ENCODE data around the gene PLCH1. TPM values are rescaled to one million over a fixed set of nuclear protein-coding genes. Genes with fewer than 3 reads are reported as not detected.

PLCH1 gene
- total RNA-seq, 2 experiments from 2014 or later: 0.21 to 0.27 TPM

GRCh38 chr3:155362808-155363689 lies 381.8 kb downstream of the PLCH1 start:
- intact Hi-C loops (cut with micrococcal nuclease): no loop called here
- peaks cover 14% of the 10 kb centered on the region for H3K9me3 Mint-ChIP-seq
- CTCF ChIA-PET: no interaction called here
- DNase-seq: no peak
- no peak overlapping the region for H3K4me3 Mint-ChIP-seq
- H3K27ac Mint-ChIP-seq: no peak overlapping the region
- H3K4me1 Mint-ChIP-seq (ENCODE audit: low read depth): no peaks in the 10 kb centered on the region
- H3K27me3 Mint-ChIP-seq (ENCODE audit: low read depth): peaks cover 1% of the 10 kb centered on the region
- peaks cover 2% of the 10 kb centered on the region for H3K36me3 Mint-ChIP-seq (ENCODE audit: low read depth)

DNA sequence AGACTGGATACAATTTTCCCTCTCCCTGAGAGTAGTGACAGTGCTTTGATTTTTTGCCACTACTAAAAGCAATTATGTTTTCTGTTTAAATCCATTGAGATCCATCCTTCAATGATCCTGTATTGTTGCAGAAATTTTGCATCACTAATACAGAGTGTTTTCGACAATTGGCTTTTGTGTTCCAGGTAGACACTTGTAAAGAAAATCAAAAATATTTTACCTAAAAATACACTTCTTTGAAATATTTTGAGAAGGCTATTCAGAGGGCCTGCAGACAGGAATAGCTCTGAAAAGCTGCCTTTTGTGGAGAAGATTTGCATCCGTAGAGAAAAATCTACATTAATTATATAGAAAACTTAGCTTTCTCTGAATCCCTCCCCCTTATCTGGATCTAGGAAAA lies 384.6 kb downstream of the PLCH1 start:
- DNase-seq: no peak
- Mint-ChIP-seq H3K36me3 (ENCODE audit: low read depth) (peaks cover 2% of the 10 kb centered on the region), H3K4me3 (no peak overlapping the region), H3K27me3 (ENCODE audit: low read depth) (peaks cover 3% of the 10 kb centered on the region), H3K9me3 (peaks cover 11% of the 10 kb centered on the region), H3K27ac (no peak overlapping the region), H3K4me1 (ENCODE audit: low read depth) (no peaks in the 10 kb centered on the region)
- CTCF ChIA-PET: no interaction called here
- intact Hi-C loops (cut with micrococcal nuclease): no loop called here

DNA sequence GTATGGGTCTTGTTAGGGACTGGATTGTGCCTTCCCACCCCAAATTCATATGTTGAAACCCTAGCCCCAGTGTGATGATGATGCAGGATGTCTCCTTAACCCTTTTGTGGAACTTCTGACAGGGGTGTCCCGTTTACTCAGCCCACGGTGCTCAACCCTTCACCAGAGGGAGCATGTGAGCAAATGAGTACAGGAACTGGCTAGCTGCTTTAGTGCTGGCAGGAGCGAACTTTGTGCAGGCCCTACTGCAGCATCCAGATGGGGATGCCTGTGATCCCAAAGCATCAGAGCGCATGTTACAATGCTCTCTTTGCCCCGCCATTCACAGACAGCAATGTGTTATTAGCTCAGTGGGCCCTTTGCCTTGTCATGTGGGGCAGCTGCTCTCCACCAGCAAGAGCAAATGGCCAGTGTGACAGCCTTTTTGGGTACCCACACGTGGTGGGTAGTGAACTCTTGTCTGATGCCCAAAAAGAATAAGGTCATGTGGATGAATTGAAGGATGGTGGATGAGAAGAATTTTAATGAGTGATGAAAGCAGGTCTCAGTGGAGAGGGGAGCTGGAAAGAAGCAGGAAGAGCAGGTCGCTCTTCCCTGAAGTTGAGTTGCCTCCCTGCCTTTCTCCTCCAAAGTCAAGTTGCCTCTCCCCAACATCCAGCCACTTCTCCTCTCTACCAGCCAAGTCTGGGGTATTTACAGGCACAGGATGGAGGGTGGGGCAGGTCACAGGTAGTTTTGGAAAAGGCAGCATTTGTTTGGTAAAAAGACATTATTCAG lies 388.1 kb downstream of the PLCH1 start:
- Mint-ChIP-seq H3K36me3 (ENCODE audit: low read depth) (no peaks in the 10 kb centered on the region), H3K4me3 (no peak overlapping the region), H3K27me3 (ENCODE audit: low read depth) (peaks cover 10% of the 10 kb centered on the region), H3K9me3 (no peaks in the 10 kb centered on the region), H3K27ac (no peak overlapping the region), H3K4me1 (ENCODE audit: low read depth) (no peaks in the 10 kb centered on the region)
- CTCF ChIA-PET: interaction anchor here (1.7 kb wide), 1 partner anchor 345 kb away, joined by 4 read pairs; no protein-coding TSS in a partner anchor
- intact Hi-C loops (cut with micrococcal nuclease): no loop called here
- no peak for DNase-seq

DNA sequence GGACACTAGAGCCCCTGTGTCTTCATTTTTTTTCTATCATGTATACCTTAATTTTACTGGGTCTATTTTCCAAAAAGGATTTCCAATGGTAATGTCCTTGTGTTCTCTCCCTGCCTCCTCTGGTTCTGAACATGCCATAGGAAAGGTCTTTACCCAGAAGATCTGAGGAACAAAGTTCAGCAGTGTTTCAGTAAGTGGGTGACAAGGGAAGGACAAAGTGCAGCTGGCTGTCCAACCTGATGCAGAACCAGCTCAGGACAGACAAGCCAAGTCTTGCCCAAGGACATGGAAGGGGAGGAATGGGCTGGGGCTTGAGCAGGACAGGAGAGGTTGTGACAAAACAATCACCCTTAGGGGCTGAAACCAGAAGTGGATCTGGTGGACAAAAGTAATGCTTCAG lies 390.2 kb downstream of the PLCH1 start:
- DNase-seq: no peak
- CTCF ChIA-PET: interaction anchor here (4.5 kb wide), 1 partner anchor 348 kb away, joined by 42 read pairs; no protein-coding TSS in a partner anchor
- no peaks in the 10 kb centered on the region for H3K36me3 Mint-ChIP-seq (ENCODE audit: low read depth)
- peaks cover 9% of the 10 kb centered on the region for H3K27me3 Mint-ChIP-seq (ENCODE audit: low read depth)
- no peak overlapping the region for H3K27ac Mint-ChIP-seq
- no peak overlapping the region for H3K4me3 Mint-ChIP-seq
- intact Hi-C loops (cut with micrococcal nuclease): loop anchor here (5.0 kb wide), 1 partner anchor 518 kb away; the partner anchor contains the start of gene GMPS
- H3K9me3 Mint-ChIP-seq: no peaks in the 10 kb centered on the region
- no peaks in the 10 kb centered on the region for H3K4me1 Mint-ChIP-seq (ENCODE audit: low read depth)

GRCh38 chr3:155352900-155353490 lies 391.9 kb downstream of the PLCH1 start:
- Mint-ChIP-seq H3K27me3 (ENCODE audit: low read depth) (peaks cover 9% of the 10 kb centered on the region), H3K4me3 (no peak overlapping the region), H3K27ac (no peak overlapping the region), H3K9me3 (no peaks in the 10 kb centered on the region), H3K36me3 (ENCODE audit: low read depth) (no peaks in the 10 kb centered on the region), H3K4me1 (ENCODE audit: low read depth) (no peaks in the 10 kb centered on the region)
- intact Hi-C loops (cut with micrococcal nuclease): loop anchor here (1.0 to 5.0 kb wide), 3 partner anchors 349 to 519 kb away; partner anchors contain the start of gene GMPS
- CTCF ChIA-PET: interaction anchor here (0.7 to 4.5 kb wide), 2 partner anchors 100 to 350 kb away, joined by 3 to 42 read pairs; no protein-coding TSS in a partner anchor
- no peak for DNase-seq

GRCh38 chr3:155350571-155350970 lies 394.3 kb downstream of the PLCH1 start:
- CTCF ChIA-PET: interaction anchor here (4.5 kb wide), 1 partner anchor 352 kb away, joined by 42 read pairs; no protein-coding TSS in a partner anchor
- Mint-ChIP-seq H3K9me3 (no peaks in the 10 kb centered on the region), H3K4me1 (ENCODE audit: low read depth) (no peaks in the 10 kb centered on the region), H3K36me3 (ENCODE audit: low read depth) (no peaks in the 10 kb centered on the region), H3K27me3 (ENCODE audit: low read depth) (peaks cover 7% of the 10 kb centered on the region), H3K4me3 (no peak overlapping the region), H3K27ac (no peak overlapping the region)
- intact Hi-C loops (cut with micrococcal nuclease): loop anchor here (5.0 kb wide), 1 partner anchor 522 kb away; the partner anchor contains the start of gene GMPS
- no peak for DNase-seq

GRCh38 chr3:155347901-155348300 lies 397.0 kb downstream of the PLCH1 start:
- Mint-ChIP-seq H3K4me3 (no peak overlapping the region), H3K9me3 (no peaks in the 10 kb centered on the region), H3K4me1 (ENCODE audit: low read depth) (no peaks in the 10 kb centered on the region), H3K27ac (no peak overlapping the region), H3K36me3 (ENCODE audit: low read depth) (no peaks in the 10 kb centered on the region), H3K27me3 (ENCODE audit: low read depth) (peaks cover 5% of the 10 kb centered on the region)
- intact Hi-C loops (cut with micrococcal nuclease): no loop called here
- no peak for DNase-seq
- CTCF ChIA-PET: no interaction called here

DNA sequence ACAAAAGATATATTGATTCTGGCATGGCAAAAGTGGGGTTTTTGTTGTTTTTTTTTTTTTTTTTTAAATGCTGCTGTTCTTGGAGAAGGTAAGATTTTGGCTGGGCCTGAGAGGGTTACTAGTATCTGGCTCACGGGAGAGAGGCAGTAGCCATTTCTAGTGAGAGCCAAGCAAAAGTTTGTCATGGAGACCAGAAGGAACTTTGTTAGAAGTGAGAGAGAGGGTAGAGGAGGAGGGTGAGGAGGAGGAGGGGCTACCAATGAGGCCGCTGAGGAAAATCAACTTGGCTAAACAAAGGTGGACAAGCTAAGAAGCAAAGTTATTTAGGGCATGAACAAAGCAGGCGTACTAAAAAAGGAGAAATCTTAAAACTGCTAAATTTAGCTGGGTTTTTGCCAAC lies 402.5 kb downstream of the PLCH1 start:
- DNase-seq: no peak
- H3K4me3 Mint-ChIP-seq: no peak overlapping the region
- H3K27me3 Mint-ChIP-seq (ENCODE audit: low read depth): peaks cover 2% of the 10 kb centered on the region
- H3K36me3 Mint-ChIP-seq (ENCODE audit: low read depth): no peaks in the 10 kb centered on the region
- H3K27ac Mint-ChIP-seq: no peak overlapping the region
- no peaks in the 10 kb centered on the region for H3K4me1 Mint-ChIP-seq (ENCODE audit: low read depth)
- intact Hi-C loops (cut with micrococcal nuclease): no loop called here
- CTCF ChIA-PET: interaction anchor here (0.7 kb wide), 1 partner anchor 697 kb away, joined by 3 read pairs; no protein-coding TSS in a partner anchor
- no peaks in the 10 kb centered on the region for H3K9me3 Mint-ChIP-seq

DNA sequence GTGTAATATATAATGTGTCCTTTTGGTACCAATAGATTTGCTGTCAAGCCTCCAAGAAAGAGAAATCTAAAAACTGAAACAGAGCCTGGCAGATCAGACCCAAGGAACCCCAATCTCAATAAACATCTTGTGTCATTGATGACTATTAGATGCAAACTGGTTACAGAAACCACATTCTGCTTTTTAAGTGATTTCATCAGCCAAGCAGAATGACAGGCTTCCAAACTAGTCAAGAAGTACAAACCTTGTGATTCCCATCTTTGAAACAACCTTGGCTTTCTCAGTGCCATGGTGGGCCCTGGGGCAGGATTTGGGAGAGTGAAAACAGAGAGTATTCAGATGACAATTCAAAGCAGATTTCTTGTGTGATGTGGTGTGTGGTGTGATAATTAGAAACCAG lies 405.8 kb downstream of the PLCH1 start:
- Mint-ChIP-seq H3K27ac (no peak overlapping the region), H3K4me1 (ENCODE audit: low read depth) (peaks cover 7% of the 10 kb centered on the region)
- CTCF ChIA-PET: no interaction called here

DNA sequence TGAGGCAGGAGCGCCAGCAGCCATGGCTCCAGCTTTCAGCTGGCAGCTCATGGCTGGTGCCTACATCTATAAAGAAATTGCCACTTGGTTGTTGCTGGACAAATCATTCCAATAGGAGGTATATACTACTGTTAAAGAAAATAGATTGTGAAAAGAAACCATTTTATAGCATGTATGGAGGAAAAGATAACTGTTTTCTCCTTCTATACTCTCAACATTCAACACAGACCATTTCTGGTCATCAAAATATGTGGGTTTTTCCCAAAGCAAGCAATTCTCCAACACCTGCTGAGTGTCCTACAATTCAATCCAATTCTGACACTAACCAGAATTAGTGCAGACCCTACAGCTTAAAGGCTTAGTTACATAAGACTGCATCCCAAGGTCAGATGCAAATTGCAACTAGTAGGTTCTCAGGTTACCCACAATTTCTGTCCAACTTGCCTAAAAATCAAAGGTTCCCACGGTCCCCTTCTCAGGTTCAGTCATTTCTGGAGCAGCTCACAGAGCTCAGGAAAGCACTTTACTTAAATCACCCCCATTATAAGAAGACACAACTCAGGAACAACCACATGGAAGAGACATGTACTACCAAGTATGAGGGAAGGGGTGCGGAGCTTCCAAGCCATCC lies 409.0 kb downstream of the PLCH1 start:
- CTCF ChIA-PET: no interaction called here
- intact Hi-C loops (cut with micrococcal nuclease): no loop called here
- Mint-ChIP-seq H3K27me3 (ENCODE audit: low read depth) (no peaks in the 10 kb centered on the region), H3K4me3 (no peak overlapping the region), H3K36me3 (ENCODE audit: low read depth) (no peaks in the 10 kb centered on the region), H3K27ac (no peak overlapping the region), H3K4me1 (ENCODE audit: low read depth) (peaks cover 7% of the 10 kb centered on the region), H3K9me3 (no peaks in the 10 kb centered on the region)
- no peak for DNase-seq

More for the DNA sequence above, 405.8 kb downstream of the PLCH1 start:
- no peak overlapping the region for H3K4me3 Mint-ChIP-seq
- no peaks in the 10 kb centered on the region for H3K36me3 Mint-ChIP-seq (ENCODE audit: low read depth)
- H3K27me3 Mint-ChIP-seq (ENCODE audit: low read depth): peaks cover 2% of the 10 kb centered on the region
- intact Hi-C loops (cut with micrococcal nuclease): no loop called here
- no peak for DNase-seq
- H3K9me3 Mint-ChIP-seq: no peaks in the 10 kb centered on the region

GRCh38 chr3:155334914-155335723 lies 409.8 kb downstream of the PLCH1 start:
- no peak overlapping the region for H3K27ac Mint-ChIP-seq
- no peaks in the 10 kb centered on the region for H3K9me3 Mint-ChIP-seq
- intact Hi-C loops (cut with micrococcal nuclease): no loop called here
- no peaks in the 10 kb centered on the region for H3K27me3 Mint-ChIP-seq (ENCODE audit: low read depth)
- peaks cover 7% of the 10 kb centered on the region for H3K4me1 Mint-ChIP-seq (ENCODE audit: low read depth)
- CTCF ChIA-PET: interaction anchor here (0.7 kb wide), 1 partner anchor 231 kb away, joined by 3 read pairs; no protein-coding TSS in a partner anchor
- DNase-seq: peak; percentile 14
- H3K36me3 Mint-ChIP-seq (ENCODE audit: low read depth): no peaks in the 10 kb centered on the region
- H3K4me3 Mint-ChIP-seq: no peak overlapping the region
